H7 (cell line): ENCODE measurements around the gene TMC1. TPM values are rescaled to one million over a fixed set of nuclear protein-coding genes. Genes with fewer than 3 reads are reported as not detected.

ENCODE experiments used
- DNase-seq: peaks from one replicate; pipeline ENCODE4 v3.0.0; 2012
- H3K27me3 ChIP-seq: 2 replicates; pipeline ENCODE4 v1.6.0; 2011; ENCODE audit warnings: mild to moderate bottlenecking, low read length; ENCODE audit not compliant: control insufficient read depth, insufficient read depth
- H3K36me3 ChIP-seq: replicated peaks from 2 replicates; pipeline ENCODE4 v1.5.1; 2011; ENCODE audit warnings: low read length; ENCODE audit not compliant: control insufficient read depth, insufficient read depth
- H3K4me3 ChIP-seq: 2 replicates; pipeline ENCODE4 v1.5.1; 2011; ENCODE audit warnings: low read depth, mild to moderate bottlenecking, control low read depth, low read length, moderate library complexity; ENCODE audit not compliant: insufficient read depth
- total RNA-seq: library from RNA; depleted of rRNA; stranded (reverse); fragments of >200 nt; shearing (Covaris generic); gene quantifications from 2 replicates; pipeline ENCODE4 v1.2.3, GENCODE V29; 2014

The TMC1 gene
- total RNA-seq, 1 experiment from 2014 or later = not detected

DNA sequence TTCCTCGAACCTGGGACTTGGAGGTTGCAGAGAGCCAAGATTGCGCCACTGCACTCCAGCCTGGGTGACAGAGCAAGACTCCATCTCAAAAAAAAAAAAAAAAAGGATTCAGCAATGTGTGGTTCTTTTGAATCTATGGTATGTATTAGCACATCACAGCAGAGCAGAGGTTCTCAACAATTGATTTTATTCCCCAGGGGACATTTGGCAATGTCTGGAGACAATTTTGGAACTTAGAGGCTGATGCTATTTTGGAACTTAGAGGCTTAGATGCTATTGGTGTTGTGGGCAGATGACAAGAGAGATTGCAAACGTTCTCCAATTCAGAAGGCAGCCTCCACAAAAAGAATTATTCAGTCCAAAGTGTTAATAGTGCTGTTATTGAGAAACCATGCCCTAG, 115.2 kb downstream of the TMC1 start:
- Histone ChIP-seq H3K27me3 (no peaks in the 10 kb centered on the region), H3K36me3 (no peaks in the 10 kb centered on the region), H3K4me3 (no peak overlapping the region)
- DNase-seq = no peak

DNA sequence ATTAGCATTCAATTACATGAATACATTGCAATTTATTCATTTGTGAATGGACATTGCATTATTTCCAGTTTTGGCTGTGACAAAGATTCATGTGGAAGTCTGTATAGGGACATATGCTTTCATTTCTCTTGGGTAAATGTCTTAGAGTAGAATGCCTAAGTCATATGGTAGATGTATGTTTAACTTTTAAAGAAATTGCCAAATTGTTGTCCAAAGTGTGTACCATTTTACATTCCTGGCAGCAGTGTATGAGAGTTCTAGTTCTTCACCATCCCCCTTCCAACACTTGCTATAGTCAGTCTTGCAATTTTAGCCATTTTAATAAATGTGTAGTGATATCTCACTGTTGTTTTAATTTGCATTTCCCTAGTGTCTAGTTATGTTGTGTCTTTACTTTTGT, 122.2 kb downstream of the TMC1 start:
- DNase-seq = no peak
- no peaks in the 10 kb centered on the region for H3K36me3 ChIP-seq
- no peaks in the 10 kb centered on the region for H3K27me3 ChIP-seq
- no peak overlapping the region for H3K4me3 ChIP-seq

DNA sequence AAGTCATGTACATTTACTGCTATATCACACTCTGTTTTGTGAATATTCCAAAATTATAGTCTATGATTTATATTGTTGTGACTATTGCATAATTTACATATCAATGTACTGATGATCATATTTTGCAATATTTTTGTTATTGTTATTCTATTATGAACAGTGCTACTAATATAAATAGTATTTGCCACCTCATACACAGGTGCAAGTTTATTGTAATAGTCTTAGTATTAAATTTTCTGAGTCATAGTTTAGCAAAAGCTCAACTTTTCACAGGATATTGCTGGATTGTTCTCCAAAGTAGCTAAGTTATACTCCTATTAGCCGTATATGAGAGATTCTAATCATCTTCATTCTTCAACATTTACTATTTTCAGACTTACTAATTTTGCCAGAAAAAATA, 124.7 kb downstream of the TMC1 start:
- Histone ChIP-seq H3K27me3 (no peaks in the 10 kb centered on the region), H3K4me3 (no peak overlapping the region), H3K36me3 (no peaks in the 10 kb centered on the region)
- DNase-seq = no peak

DNA sequence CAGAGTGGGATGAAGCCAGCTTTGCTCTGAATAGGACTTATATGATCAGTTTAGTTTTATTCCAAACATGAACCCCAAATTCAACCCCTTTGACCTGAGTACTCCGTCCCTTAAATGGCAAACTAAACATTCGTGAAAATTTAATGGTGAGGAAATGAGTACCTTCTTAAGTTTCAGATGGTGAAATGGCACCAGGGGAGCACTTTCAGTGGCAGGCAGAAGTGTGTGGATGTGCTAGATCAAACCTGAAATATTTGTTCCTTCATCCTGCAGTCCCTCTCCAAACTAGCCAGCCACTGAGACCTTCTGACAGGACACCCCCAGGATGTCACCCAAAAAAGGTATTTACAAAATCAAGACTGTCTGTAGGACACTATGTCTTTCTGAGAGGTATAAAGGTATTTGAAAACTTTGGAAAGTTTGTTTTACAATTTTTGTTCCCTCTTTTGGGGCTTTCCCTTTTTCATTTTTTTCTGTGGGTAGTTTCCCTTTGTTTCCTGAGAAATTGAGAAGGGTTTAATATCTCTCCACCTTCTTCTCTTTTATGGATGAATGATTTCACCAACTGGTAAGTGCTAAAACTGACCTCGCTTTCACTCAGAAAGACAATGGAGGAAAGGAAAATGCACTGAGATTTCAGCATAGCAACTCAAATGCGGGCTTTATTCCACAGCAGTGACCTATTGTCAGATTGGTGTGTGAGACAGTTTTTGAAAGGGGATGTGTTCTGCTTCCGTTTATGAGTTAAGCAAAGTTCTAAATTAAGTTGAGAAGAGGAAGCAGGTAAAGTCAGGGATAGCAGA, 127.1 kb downstream of the TMC1 start:
- DNase-seq = no peak
- no peaks in the 10 kb centered on the region for H3K36me3 ChIP-seq
- no peaks in the 10 kb centered on the region for H3K27me3 ChIP-seq
- no peak overlapping the region for H3K4me3 ChIP-seq

DNA sequence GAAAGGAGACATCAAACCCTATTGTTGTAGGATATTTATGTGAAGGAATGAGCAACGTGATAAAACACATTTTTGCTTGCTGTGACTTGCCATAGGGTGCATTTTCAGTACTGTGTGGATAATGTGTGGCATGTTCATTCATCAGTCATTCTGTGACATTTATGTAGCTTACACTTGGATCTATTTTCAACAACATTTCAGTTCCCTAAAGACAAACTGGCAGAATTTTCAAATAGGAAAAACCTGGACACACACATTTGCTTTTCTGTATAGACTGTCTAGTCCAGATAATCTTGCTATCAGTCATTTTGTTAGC, 127.7 kb downstream of the TMC1 start:
- Histone ChIP-seq H3K27me3 (no peaks in the 10 kb centered on the region), H3K4me3 (no peak overlapping the region), H3K36me3 (no peaks in the 10 kb centered on the region)
- DNase-seq = no peak

DNA sequence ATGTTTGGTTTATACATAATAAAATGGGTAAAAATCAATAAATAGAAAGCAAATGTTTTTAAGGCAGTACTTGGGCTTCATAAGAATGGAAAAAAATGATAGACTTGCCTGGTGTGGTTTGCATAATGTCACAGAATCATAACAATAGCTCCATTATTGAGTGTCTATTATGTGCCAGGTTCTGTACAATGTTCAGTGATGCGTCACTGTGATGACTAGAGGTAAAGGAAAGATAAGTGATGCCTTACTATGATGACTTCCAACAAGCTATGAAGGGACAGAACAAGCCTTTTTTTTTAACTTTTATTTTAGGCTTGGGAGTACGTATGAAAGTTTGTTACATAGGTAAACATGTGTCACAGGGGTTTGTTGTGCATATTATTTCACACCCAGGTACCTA, 128.8 kb downstream of the TMC1 start:
- Histone ChIP-seq H3K4me3 (no peak overlapping the region), H3K36me3 (no peaks in the 10 kb centered on the region), H3K27me3 (no peaks in the 10 kb centered on the region)
- DNase-seq = no peak

DNA sequence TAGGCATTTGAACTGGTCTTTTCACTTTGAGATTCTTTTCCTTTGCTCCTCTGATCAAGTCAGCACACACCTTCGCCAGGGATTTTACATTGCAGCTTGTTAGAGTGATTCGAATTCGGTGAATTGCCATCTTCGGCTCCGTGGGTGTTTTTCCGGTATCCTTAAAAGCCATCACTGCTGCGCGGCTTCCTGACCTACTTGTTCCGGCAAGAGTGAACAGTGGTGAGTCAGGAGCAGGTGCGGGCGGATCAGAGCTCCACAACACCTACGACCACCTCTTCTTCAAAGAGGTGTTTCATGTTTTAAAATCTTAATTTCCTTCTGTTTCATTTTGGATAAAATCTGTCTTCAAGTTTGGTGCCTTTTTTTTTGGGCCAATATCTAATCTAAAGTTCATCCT, 134.6 kb downstream of the TMC1 start:
- Histone ChIP-seq H3K36me3 (no peaks in the 10 kb centered on the region), H3K27me3 (no peaks in the 10 kb centered on the region), H3K4me3 (no peak overlapping the region)
- DNase-seq = no peak

DNA sequence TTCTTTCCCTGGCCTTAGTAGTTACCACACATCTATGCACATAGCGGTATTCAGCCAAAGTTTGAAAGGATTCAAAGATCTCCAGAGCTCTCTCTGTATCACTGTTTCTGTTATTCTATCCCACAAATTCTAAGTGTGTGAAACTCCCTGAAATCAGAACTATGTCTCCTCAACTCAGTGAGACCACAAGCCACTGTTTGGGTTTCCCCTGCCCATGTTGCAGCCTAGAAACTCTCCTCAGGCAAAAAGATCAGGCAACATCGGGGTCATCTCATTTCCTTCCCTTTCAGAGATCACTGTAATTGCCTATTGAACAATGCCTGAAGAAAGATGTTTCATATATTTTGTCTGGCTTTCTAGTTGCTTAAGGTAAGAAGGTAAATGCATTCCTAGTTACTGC, 135.6 kb downstream of the TMC1 start:
- H3K36me3 ChIP-seq = no peaks in the 10 kb centered on the region
- H3K4me3 ChIP-seq = no peak overlapping the region
- DNase-seq = no peak
- no peaks in the 10 kb centered on the region for H3K27me3 ChIP-seq

DNA sequence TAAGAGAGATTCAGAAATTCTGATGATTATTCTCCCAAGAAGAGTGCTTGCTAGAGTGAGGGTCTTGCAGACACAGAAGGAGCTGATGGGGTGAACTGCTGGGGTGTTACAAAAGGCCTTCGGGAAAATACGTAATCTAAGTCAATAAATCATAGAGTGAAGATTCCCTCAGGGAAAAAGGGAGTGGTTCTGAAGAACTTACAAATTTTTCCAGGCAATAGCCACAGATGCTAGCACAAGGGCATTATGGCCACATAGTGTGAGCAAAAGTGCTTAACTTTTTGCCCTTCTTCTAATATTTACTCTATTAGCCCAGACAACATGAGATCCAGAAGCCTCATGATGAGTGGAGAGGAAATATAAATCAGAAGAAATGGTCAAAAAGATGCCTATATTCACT, 137.3 kb downstream of the TMC1 start:
- H3K36me3 ChIP-seq = no peaks in the 10 kb centered on the region
- no peaks in the 10 kb centered on the region for H3K27me3 ChIP-seq
- H3K4me3 ChIP-seq = no peak overlapping the region
- DNase-seq = no peak

DNA sequence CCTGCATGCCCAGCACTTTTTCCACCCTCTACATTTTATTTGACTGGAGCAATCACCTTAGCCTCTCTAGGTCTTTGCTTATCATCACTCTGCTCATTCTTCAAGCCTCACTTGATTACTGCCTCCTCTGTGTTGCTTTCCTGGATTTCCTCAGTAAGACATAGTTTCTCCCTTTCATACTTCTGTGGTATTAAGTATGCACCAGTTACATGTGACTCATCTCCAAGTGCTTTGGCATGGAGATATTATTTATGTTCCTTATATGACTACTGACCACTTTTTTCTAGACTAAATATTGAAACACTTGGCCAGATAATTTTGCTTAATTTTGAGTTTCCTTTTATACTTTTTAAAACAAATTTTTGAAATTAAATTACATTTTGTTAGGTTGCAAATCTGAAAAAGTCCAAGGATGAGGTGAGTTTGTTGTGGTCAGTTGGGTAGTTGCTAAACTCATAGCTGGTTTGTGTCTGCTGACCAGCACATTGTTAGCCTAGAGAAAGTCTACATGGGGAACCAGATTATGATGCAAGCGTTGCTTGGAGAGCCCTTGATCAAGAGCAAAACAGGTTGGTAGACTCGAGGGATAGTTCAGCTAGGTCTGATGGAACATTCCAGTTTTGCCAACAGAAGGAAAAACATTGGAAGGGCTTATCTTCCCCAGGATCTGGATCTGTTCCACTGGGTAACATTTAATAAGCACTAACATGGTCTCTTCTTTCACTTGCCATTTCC, 140.2 kb downstream of the TMC1 start:
- Histone ChIP-seq H3K27me3 (no peaks in the 10 kb centered on the region), H3K36me3 (no peaks in the 10 kb centered on the region), H3K4me3 (no peak overlapping the region)
- no peak for DNase-seq

DNA sequence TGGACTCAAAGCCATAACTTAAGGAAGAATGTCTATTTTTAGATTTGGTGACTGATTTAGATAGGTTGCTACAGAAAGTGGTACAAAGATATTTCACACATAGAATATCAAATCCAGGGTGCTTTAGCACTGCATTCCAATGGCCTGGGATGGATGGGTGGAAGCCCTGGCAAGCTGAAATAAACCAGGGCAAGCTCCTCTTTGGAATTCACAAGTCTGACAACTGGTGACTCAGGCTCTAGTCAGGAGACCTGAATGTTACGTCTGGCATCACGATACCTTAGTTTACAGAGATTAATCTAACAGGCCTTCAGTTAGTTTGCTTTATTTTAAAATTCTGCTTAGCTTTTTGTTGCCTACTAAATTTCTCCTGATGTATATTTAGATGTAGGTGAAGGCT, 144.0 kb downstream of the TMC1 start:
- no peaks in the 10 kb centered on the region for H3K36me3 ChIP-seq
- H3K27me3 ChIP-seq = no peaks in the 10 kb centered on the region
- DNase-seq = no peak
- H3K4me3 ChIP-seq = no peak overlapping the region

DNA sequence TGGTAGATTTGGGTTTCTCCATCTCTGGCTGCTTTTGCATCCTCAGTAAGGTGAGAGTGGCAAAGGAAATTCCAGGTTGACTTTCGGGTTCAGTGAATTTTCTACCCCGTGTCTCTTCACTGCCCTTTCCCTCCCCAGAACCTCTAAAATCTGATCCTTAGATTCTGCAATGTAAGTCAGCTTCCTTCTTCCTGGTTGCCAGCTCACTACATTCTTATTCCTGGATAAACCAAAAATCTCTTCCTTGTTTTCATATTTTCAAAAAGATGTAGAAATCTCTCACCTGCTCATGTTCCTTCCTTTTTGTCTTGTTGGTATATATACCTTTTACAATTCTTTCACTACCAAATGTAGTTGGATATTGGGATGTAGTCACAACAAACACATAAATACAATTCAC, 145.8 kb downstream of the TMC1 start:
- Histone ChIP-seq H3K36me3 (no peaks in the 10 kb centered on the region), H3K4me3 (no peak overlapping the region), H3K27me3 (no peaks in the 10 kb centered on the region)
- DNase-seq = no peak

DNA sequence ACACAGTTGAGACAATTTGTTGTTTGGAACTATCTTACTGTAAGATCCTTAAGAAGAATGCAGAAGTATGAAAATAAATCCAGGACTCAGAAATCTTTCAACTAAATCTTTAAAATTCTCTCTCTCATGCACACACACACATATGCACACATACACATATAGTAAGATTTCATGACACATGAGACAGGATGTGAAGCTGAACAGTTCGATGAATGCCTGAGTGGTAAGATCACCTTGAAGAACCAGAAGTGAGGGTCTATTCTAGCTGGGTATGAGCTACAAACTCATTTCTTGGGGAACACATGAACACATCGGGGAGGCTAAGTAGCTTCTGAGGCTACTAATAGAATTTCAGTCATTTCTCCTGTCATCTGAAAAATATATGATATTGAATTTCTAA, 153.6 kb downstream of the TMC1 start:
- H3K27me3 ChIP-seq = no peaks in the 10 kb centered on the region
- DNase-seq = no peak
- H3K36me3 ChIP-seq = no peaks in the 10 kb centered on the region
- H3K4me3 ChIP-seq = no peak overlapping the region

DNA sequence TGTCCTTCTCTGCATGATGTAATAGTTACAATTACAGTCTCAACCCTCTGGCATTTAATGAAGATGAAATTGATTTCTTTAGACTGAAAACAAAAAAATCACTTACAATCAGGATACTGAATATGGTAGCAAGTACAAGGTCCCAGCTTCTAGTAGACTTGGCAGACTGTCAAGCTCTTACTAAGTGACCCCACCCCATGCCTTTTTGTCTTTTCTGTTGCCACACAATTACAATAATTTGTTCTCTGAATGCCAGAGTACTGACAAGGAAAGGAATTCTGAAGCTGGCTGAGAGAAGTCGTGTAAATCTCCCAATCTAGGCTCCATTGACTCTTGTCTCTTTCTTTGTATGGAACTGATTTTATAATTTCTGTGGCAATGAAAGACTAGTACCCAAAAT, 154.2 kb downstream of the TMC1 start:
- Histone ChIP-seq H3K4me3 (no peak overlapping the region), H3K36me3 (no peaks in the 10 kb centered on the region), H3K27me3 (no peaks in the 10 kb centered on the region)
- DNase-seq = no peak

DNA sequence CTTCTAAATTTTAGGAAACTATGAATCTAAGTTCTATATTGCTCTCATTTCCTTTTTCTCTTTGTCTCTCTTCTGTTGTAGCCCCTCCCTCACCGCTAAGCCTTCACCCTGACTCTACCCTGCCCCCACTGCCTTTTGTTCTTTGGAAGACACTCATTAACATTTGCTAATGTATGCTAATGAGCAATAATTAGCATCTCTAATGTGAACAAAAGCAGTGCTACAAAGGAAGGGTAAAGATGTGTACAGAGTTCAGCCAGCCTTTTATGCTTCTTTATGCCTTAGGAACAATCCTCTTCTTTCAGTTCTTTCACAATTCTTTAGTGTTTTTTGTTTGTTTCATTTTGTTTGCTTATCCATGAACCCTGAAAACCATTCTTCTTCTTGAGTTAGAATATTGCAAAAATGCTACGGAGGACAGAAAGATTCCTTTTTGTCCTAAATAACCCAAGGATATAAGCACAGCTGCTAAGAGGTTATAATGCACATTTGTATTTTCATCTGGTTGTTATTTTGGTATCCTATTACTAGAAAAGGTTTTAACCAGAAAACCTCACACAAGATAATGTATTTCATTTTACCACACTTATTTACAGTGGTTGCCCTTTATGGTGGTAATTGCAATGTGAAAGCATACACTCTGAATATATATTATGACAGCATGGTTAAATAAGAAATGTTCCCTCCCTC, 159.3 kb downstream of the TMC1 start:
- Histone ChIP-seq H3K4me3 (no peak overlapping the region), H3K36me3 (no peaks in the 10 kb centered on the region), H3K27me3 (no peaks in the 10 kb centered on the region)
- DNase-seq = peak; percentile 57
